T-helper 22 cell (primary cell): ENCODE results near the gene ANTXR1.

Experiments
- DNase-seq: peaks from one replicate; pipeline ENCODE4 v3.0.0-alpha.2; 2020; ENCODE audit warnings: low read depth

The ANTXR1 gene

GRCh38 chr2:69134306-69134945, 121.4 kb downstream of the ANTXR1 start:
- no peak for DNase-seq

DNA sequence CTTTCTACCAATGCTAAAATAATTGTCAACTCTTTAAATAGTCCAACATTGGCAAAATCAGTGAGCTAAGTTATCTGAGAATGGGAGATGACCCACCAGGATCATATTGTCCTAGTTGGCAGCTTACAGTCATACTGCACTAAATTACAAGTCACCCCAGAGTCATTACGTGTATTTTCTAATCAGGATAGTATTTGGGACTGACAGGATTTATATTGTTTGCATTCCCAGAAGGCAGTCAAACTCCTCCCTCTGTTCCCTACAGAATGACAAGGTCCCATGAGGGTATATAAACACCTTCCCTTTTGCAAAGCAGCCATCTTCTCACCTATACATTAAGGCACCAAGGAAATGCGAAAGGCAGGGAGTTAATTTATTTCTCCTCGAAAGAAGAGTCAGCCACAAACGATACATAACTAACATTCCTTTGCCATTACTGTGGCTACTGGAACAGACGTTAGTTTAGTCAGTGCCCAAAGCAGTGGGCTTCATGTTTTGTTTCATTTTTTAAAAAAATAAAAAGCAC, 125.3 kb downstream of the ANTXR1 start:
- DNase-seq: no peak

GRCh38 chr2:69138793-69139459, 125.9 kb downstream of the ANTXR1 start:
- DNase-seq: no peak

DNA sequence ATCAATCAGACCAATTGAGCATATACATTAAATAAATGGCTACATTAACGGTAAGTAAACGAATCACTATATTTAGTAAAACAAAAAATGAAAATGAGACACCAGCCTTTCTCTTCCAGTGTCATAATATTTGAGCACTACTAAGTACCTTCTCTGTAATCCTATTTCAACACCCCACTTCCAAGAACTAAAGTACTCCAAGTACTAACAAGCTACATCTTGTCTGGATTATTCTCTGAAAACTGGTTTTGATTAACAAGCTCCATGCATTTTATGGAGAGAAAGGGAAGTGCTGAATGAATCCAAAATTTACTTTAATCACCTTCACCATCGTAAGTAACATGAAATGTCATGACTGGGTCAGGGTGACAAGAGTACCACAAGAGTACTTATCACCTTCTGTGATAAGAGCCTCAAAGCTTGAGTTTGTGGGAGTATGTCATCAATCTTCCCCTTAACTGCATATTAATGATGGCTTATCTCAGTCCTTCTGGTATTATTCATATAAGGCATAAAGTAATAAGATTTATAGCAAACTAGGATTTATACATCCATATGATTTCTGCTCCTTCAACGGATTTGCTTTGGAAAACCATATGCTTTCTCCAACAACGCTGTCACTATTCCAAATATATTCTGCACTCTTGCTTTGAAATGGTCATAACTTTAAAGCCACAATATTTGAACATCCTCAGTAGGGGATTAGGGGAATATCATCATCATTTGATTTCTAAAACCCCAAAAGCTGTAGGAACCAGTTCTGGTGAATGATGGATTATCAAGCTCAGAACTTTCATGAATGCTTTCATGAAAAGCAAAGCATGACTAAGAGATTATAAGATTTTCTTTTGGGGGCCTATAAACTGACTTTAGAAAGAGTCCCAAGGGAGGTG, 127.0 kb downstream of the ANTXR1 start:
- no peak for DNase-seq

- no peak for DNase-seq
Measured at GRCh38 chr2:69141061-69141460, 128.1 kb downstream of the ANTXR1 start.

GRCh38 chr2:69143748-69144360, 130.9 kb downstream of the ANTXR1 start:
- no peak for DNase-seq

DNA sequence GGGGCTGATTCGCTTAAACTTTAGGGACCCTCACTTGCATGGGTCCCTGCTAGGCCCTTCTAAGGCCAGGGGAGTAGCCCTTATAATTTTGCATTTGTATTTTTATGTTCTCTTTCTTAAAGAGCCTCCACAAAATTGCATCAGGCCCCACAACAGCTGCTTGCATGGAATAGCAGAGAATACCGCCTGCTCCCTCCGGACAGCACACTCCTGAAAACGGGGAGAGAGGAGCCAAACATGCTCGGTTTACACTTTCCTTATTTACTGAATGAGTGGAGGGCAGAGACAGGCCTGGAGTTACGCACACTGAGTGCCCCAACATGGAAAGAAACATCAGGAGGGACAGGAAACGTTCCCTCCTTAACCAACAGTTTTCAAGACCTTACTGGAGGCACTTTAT, 132.2 kb downstream of the ANTXR1 start:
- DNase-seq: no peak

GRCh38 chr2:69147841-69148533, 135.0 kb downstream of the ANTXR1 start:
- DNase-seq: no peak

DNA sequence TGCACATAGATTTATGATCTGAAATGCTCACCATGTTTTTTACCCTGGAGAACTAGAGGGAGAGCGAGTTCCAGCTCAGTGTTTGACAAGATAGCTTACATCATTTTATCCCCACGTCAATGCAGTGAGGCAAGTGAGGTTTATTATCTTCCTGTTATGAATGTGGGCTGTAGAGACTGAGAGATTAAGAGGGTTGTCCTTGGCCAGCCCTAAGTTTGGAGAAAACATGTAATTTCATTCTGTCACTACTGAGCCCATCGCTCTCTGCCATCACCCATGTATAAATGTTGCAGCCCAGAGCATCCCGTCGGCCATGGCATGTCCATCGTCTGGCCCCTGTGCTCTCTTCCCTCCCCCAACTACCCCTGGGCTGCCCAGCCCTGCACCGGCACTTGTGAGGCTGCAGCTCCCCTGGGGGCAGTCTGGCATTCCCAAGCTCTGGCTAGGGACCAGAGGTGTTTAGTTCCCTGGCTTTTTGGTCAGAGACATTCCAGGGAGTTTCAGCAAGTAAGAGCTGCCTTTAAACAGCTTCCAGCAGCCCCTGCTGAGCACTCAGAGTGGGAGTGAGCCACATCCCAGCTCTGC, 136.7 kb downstream of the ANTXR1 start:
- no peak for DNase-seq

GRCh38 chr2:69151931-69152330, 139.0 kb downstream of the ANTXR1 start:
- DNase-seq: no peak

DNA sequence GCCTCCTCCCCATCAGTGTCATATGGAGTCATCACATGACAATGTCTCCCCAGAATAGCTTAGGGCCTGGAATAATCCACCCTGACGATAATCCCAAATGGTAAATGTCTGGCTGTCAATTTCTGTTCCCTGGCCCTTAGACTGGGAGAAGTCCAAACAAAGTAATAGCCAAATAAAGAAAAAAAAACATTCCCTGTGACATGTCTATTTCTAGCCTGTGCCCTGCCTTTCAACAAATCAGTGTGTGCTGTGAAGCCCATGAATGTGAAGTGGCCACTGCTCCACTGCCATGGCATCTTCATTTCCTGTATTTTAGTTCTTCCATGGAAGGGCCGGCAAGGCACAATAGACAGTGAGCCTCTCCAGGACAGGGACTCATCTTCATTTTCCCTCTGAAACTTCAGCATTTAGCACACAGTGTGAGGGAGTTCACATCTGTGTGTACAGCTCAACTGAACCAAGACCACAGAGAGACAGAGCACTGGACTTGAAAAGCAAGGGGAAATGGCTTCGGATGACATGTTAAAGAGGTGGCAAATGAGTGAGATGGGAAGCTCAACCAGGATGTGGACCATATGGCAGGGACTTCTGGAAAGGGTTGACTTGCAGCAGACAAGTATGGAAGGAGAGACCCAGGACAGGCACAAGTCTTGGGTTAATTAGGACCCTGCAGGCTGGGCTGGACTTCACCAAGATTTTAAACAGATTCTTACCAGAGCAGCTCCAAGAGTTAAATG, 140.0 kb downstream of the ANTXR1 start:
- DNase-seq: no peak

- no peak for DNase-seq
Measured at GRCh38 chr2:69154106-69154505, 141.1 kb downstream of the ANTXR1 start.

DNA sequence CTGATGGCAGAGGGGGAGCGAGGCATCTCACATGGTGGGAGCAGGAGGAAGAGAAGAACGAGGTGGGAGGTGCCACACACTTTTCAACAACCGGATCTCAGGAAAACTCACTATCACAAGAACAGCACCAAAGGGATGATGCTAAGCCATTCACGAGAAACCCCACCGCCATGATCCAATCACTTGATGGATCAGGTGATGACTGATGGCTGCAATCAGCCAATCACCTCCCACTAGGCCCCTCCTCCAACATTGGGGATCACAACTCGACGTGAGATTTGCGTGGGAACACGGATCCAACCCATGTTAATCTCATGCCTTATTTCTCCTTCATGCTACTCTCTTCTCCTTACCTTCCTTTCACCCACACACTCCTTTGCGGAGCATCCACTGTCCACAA, 143.6 kb downstream of the ANTXR1 start:
- no peak for DNase-seq

- DNase-seq: no peak
Measured at GRCh38 chr2:69157441-69157840, 144.5 kb downstream of the ANTXR1 start.

- no peak for DNase-seq
Measured at GRCh38 chr2:69159986-69160385, 147.0 kb downstream of the ANTXR1 start.

DNA sequence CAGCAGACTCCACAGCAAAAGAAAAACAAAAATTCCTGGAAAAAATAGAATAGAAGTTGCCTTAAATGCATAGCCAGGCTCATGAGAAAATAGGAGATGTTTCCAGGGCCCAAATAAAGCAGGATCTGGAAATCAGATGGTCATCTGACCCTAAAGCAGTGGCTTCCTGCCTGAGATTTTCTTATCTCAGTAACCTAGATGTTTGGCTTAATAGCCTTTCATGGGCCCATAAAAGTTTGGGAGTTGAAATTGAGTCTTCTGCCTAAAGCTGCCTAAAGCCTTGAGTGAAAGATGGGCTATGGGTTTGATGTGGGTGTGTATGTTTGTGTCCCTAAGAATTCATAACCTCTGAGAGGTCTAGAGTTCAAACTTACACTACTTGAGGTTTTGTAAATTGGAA, 149.1 kb downstream of the ANTXR1 start:
- DNase-seq: no peak

- DNase-seq: no peak
Measured at GRCh38 chr2:69163109-69163508, 150.1 kb downstream of the ANTXR1 start.

DNA sequence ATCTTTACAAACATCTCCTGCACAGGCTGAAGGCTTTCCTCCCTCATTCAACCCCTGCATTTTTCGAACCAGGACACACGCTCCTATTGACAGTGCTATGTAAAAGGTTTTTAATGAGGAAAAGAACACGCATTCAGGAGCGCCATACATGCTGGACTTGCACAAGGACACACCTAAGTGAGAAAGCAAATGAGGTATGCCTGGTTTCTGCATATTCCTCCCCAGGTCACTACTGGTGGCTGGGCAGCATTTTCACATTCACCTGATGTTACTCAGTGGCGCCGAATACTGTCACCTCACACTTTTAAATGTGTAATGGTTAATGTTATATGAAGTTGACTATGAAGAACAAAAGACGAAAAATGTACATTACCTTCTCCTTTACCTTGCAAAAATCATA, 150.6 kb downstream of the ANTXR1 start:
- no peak for DNase-seq

GRCh38 chr2:69164061-69164778, 151.2 kb downstream of the ANTXR1 start:
- DNase-seq: no peak
